NT2/D1 (cell line): ENCODE measurements around the gene C5orf46.

Experiments used
- SUZ12 ChIP-seq: IDR thresholded peaks from 2 replicates; pipeline ENCODE4 v1.6.1; 2011; ENCODE audit not compliant: insufficient read length, insufficient read depth; ENCODE audit errors: extremely low read depth
- YY1 ChIP-seq: IDR thresholded peaks from 2 replicates; pipeline ENCODE4 v1.6.1; 2011; ENCODE audit not compliant: insufficient read length, insufficient read depth

GRCh38 chr5:147925020-147925419 is 18.7 kb upstream of the C5orf46 start:
- TF ChIP-seq SUZ12 = no peak
- TF ChIP-seq YY1 = no peak
